Esophagus mucosa (tissue), 1 donor: ENCODE results near the gene FOXI1. TPM values are rescaled to one million over a fixed set of nuclear protein-coding genes. Genes with fewer than 3 reads are reported as not detected.

Experiments used
- ATAC-seq: fragments of 200-7000 bp; cut with Tn5 transposase; one replicate; pipeline ENCODE4 v1.9.1; 2020
- total RNA-seq: library from RNA; stranded (reverse); gene quantifications from one replicate; pipeline ENCODE4 v1.2.4, GENCODE V29; 2023
- donor health status: DM: yes; HTN: yes; CAD: no.

FOXI1 gene
- total RNA-seq, 1 donor from 2014 or later, result 0.16 TPM

DNA sequence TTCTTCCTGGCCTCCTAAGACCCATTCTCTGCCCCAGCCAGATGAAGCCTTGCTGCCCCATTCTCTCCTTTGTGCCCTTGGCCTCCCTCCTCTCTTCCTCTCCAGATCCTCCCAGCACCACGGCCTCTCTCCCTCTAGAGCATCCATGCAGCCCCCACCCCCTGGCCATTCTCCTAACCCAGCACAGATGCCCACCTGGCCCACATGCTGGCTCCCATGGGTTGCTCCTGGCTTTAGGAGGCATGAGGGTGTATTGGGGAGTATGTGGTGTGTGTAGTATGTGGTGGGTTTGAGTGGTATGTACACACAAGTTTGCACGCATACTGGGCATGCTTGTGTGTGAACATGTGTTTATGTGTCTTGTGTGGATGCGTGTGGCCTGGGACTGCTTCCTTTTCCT is 47.1 kb downstream of the FOXI1 start:
- ATAC-seq, result no peak

DNA sequence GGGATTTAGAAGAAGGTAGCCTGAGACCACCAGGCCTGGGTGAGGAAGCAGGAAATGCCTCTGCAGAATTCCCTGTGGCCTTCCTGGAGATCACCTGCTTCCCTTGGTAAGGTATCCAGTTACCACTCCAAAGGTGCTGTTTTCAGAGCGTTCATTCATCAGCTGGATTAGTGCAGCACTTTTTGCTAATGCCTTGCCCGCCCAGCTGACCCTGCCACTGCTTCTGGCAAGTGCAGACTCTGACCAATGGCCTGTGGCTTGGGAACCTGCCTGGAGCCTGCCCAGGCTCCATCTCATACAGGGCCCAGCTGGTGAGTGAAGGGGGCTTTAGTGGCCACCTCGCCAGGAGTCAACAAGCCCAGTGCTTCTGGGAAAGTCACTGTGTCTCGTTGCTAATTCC is 48.6 kb downstream of the FOXI1 start:
- no peak for ATAC-seq

DNA sequence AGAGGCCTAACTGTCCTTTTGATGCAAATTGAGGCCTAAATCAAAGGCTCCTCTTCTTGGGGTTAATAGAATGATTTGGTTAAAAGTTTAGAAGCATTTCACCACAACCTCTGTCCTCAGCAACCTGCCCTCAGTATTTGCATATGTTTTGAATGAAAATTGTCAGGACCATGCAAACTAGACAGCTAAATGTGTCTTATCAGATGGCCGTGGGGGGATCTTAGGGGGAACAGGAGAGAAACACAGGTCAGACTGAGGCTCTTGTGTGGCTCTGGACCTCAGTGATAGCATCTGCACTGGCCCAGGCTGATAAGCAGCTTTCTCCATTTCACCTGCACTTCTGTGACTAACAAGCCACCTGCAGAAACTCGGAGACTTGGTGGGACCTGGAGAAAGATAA is 49.0 kb downstream of the FOXI1 start:
- no peak for ATAC-seq

DNA sequence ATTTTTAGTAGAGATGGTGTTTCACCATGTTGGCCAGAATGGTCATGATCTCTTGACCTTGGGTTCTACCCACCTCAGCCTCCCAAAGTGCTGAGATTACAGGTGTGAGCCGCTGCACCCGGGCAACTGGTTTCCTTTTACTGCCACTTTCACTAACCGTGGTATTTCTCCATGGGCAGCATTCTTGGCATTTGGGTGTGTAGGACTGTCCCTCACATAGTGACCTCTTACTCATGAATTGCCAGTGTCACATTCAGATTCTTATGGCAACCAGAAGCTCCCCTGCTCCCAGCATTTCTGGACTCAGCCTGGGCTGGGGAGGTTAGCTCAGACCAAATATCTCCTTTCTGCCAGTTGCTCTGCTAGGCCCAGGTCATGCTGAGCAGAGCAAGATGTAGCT is 50.1 kb downstream of the FOXI1 start:
- no peak for ATAC-seq

DNA sequence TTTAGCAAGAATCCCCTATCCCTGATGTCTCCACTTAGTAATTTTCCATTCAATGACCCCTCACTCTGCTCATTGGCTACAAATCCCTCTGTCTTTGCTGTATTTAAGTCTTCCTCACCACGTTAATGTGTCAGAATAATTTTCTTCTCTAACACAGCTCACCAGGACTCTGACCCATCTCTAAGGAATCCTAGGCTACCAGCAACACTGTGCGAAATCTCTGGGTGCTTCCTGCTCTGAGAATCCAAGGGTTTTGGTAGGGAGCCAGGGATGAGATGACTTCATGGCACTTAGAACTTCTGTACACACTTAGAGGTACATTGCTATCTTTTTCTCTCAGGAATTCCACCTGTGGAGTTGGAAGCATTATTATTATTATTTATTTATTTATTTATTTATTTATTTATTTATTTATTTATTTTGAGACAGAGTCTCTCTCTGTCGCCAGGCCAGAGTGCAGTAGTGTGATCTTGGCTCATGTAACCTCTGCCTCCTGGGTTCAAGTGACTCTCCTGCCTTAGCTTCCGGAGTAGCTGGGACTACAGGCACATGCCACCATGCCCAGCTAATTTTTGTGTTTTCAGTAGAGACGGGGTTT is 53.5 kb downstream of the FOXI1 start:
- no peak for ATAC-seq

Other genes starting within 250 kb of the FOXI1 start
- gene INSYN2B, start 125.4 kb upstream of the FOXI1 start, total RNA-seq, result not detected
- gene C5orf58, start 127.1 kb downstream of the FOXI1 start, total RNA-seq, result not detected
- gene LCP2, start 191.9 kb downstream of the FOXI1 start, total RNA-seq, result 3.0 TPM